ENCODE measurements around the gene KRT84. TPM values are rescaled to one million over a fixed set of nuclear protein-coding genes. Genes with fewer than 3 reads are reported as not detected.

Gene KRT84
- total RNA-seq, 1 donor from 2014 or later, result not detected

DNA sequence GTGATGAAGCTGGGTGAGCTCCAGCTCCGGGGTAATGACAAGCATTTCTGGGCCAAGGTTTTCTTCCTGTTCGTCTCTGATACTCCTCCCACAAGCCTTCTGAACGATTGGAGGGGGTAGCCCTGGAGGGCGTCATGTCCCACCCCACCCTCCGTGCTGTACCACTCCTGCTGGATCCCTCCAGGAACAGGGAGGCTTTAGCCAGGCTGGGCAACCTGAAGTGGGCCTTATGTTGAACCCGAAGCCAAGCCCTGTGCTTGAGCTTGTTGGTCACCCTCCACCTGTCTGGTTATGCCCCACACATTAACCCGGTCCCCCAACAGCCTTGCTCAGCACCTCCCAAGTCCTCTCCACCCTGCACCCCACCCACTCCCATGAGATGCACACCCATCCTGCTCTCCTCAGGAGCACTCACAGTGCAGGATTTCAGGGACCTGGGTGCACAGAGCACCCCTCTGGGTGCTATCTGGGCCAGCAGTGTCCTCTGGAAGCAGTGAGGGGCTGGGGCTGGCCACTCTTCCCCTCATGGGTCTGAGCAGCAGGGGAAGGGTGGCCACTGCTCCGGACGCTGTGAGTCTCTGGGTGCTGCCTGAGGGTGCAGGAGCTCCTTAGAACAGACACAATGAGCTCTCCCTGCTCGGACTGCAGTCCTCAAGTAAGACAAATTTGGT lies 57.5 kb downstream of the KRT84 start:
- Histone ChIP-seq H3K27me3 (ENCODE audit: control insufficient read depth, insufficient read depth, low read length) (peaks cover 5% of the 10 kb centered on the region), H3K36me3 (ENCODE audit: control insufficient read depth, insufficient read depth, low read length) (no peaks in the 10 kb centered on the region), H3K4me3 (ENCODE audit: low read depth, low read length) (no peak overlapping the region)
- TF ChIP-seq, protein P1, sequence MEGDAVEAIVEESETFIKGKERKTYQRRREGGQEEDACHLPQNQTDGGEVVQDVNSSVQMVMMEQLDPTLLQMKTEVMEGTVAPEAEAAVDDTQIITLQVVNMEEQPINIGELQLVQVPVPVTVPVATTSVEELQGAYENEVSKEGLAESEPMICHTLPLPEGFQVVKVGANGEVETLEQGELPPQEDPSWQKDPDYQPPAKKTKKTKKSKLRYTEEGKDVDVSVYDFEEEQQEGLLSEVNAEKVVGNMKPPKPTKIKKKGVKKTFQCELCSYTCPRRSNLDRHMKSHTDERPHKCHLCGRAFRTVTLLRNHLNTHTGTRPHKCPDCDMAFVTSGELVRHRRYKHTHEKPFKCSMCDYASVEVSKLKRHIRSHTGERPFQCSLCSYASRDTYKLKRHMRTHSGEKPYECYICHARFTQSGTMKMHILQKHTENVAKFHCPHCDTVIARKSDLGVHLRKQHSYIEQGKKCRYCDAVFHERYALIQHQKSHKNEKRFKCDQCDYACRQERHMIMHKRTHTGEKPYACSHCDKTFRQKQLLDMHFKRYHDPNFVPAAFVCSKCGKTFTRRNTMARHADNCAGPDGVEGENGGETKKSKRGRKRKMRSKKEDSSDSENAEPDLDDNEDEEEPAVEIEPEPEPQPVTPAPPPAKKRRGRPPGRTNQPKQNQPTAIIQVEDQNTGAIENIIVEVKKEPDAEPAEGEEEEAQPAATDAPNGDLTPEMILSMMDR (IDR thresholded peaks at IDR 0.05; ENCODE audit: insufficient read depth, low read length, poor library complexity, severe bottlenecking), result no peak
- no peak for DNase-seq (ENCODE audit: low read depth)

Other genes with a start within 250 kb of the KRT84 start
- gene KRT80, start 193.6 kb downstream of the KRT84 start, total RNA-seq, result 18.5 and 19.4 TPM in 2 replicates
- 1,242 and 1,355 TPM in 2 replicates for gene KRT7, start 152.4 kb downstream of the KRT84 start, total RNA-seq
- gene KRT86, start 111.0 kb downstream of the KRT84 start, total RNA-seq, result 6.9 and 9.2 TPM in 2 replicates
- 239 and 244 TPM in 2 replicates for gene KRT81, start 94.1 kb downstream of the KRT84 start, total RNA-seq
- not detected in 2 replicates for gene KRT83, start 64.3 kb downstream of the KRT84 start, total RNA-seq
- not detected in 2 replicates for gene KRT85, start 18.2 kb downstream of the KRT84 start, total RNA-seq
- gene KRT82, start 20.7 kb upstream of the KRT84 start, total RNA-seq, result not detected in 2 replicates
- not detected in 2 replicates for gene KRT75, start 48.7 kb upstream of the KRT84 start, total RNA-seq
- not detected in 2 replicates for gene KRT6B, start 66.5 kb upstream of the KRT84 start, total RNA-seq
- gene KRT6C, start 88.2 kb upstream of the KRT84 start, total RNA-seq, result not detected in 2 replicates
- gene KRT6A, start 107.6 kb upstream of the KRT84 start, total RNA-seq, result 0.21 and 0.27 TPM in 2 replicates
- gene KRT5, start 134.7 kb upstream of the KRT84 start, total RNA-seq, result not detected in 2 replicates
- gene KRT71, start 167.5 kb upstream of the KRT84 start, total RNA-seq, result not detected in 2 replicates
- not detected in 2 replicates for gene KRT74, start 188.2 kb upstream of the KRT84 start, total RNA-seq
- gene KRT72, start 215.8 kb upstream of the KRT84 start, total RNA-seq, result not detected in 2 replicates
- gene KRT73, start 232.9 kb upstream of the KRT84 start, total RNA-seq, result not detected in 2 replicates

Measured in kidney epithelial cell (primary cell).